Subcutaneous abdominal adipose tissue (tissue), 5 donors: Measurements from ENCODE around the gene ADAMTS1.

Experiments used
- H3K27ac ChIP-seq: one replicate; pipeline ENCODE4 v1.7.0; 2013; ENCODE audit warnings: low read depth, mild to moderate bottlenecking, inconsistent platforms, low read length, moderate library complexity
- H3K27me3 ChIP-seq, 5 donors: one replicate each; pipeline ENCODE4 v1.7.0; 2013; ENCODE audit warnings: low read length in 5 of 5, inconsistent platforms in 1 of 5; ENCODE audit not compliant: control insufficient read depth in 5 of 5, insufficient read depth in 4 of 5
- H3K36me3 ChIP-seq, 5 donors: one replicate each; pipeline ENCODE4 v1.7.0; 2013; ENCODE audit warnings: low read length in 5 of 5; ENCODE audit not compliant: control insufficient read depth in 5 of 5, insufficient read depth in 5 of 5
- H3K4me1 ChIP-seq, 5 donors: one replicate each; pipeline ENCODE4 v1.7.0; 2013; ENCODE audit warnings: low read length in 5 of 5, mild to moderate bottlenecking in 3 of 5, moderate library complexity in 1 of 5; ENCODE audit not compliant: control insufficient read depth in 5 of 5, insufficient read depth in 5 of 5
- H3K4me3 ChIP-seq, 5 donors: one replicate each; pipeline ENCODE4 v1.7.0; 2013; ENCODE audit warnings: low read length in 5 of 5, low read depth in 1 of 5
- H3K9ac ChIP-seq, 5 donors: one replicate each; pipeline ENCODE4 v1.7.0; 2013; ENCODE audit warnings: low read length in 5 of 5, mild to moderate bottlenecking in 4 of 5, moderate library complexity in 3 of 5
- H3K9me3 ChIP-seq, 5 donors: one replicate each; pipeline ENCODE4 v1.7.0; 2013; ENCODE audit warnings: low read length in 5 of 5; ENCODE audit not compliant: control insufficient read depth in 5 of 5
- donor health status: healthy.
- donor health status: healthy.
- donor health status: healthy.
- donor health status: healthy.
- donor health status: healthy.

The ADAMTS1 gene

DNA sequence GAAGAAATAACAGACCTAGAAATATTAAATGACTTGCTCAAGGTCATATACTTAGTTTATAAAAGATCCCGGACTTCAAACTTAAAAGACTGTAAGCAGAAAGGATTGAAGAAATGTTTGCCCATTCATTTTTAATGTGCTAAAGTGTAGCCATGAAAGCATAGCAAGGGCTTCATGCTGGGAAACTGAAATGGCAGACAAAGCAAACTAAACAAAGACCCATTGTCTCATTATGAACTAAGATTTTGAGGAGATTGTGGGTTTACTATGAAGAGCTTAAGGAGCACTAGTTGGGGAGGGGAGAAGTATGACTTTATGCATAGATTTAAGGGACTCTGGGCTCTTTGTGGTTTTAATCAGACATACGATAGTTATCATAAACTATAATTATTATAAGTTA lies 26.3 kb downstream of the ADAMTS1 start:
- Histone ChIP-seq H3K4me3 (no peak overlapping the region), H3K9me3 (no peaks in the 10 kb centered on the region), H3K4me1 (no peaks in the 10 kb centered on the region), H3K27ac (no peak overlapping the region), H3K9ac (no peak overlapping the region), H3K36me3 (no peaks in the 10 kb centered on the region), H3K27me3 (no peaks in the 10 kb centered on the region)

- H3K4me1 ChIP-seq, result no peaks in the 10 kb centered on the region
- H3K27ac ChIP-seq, result no peak overlapping the region
- no peaks in the 10 kb centered on the region for H3K27me3 ChIP-seq
- H3K36me3 ChIP-seq, result no peaks in the 10 kb centered on the region
- H3K9me3 ChIP-seq, result no peaks in the 10 kb centered on the region
- no peak overlapping the region for H3K4me3 ChIP-seq
- H3K9ac ChIP-seq, result no peak overlapping the region
These were observed 30.0 kb downstream of the ADAMTS1 start for GRCh38 chr21:26815197-26815596.

DNA sequence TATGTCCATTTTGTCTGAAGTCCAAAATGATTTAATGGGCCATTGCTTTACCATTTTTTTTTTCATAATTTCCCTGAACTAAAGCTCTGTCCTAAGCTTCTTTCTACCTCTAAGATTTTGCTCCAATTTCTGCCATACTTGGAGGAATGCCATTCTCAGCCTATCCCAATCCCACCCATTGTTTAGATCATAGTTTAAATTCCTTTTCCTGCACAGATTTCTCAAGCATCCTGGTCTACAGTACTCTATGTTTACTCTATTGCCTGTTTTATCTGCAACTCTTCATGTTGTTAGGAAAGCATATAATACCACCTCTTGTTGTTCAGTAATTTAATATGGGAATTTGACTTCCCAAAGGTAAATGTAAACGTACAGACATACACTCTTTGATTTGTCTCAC lies 30.8 kb downstream of the ADAMTS1 start:
- Histone ChIP-seq H3K4me1 (no peaks in the 10 kb centered on the region), H3K9ac (no peak overlapping the region), H3K36me3 (no peaks in the 10 kb centered on the region), H3K9me3 (no peaks in the 10 kb centered on the region), H3K27ac (no peak overlapping the region), H3K4me3 (no peak overlapping the region), H3K27me3 (no peaks in the 10 kb centered on the region)

GRCh38 chr21:26813426-26813998 lies 31.7 kb downstream of the ADAMTS1 start:
- H3K4me3 ChIP-seq, result no peak overlapping the region
- H3K36me3 ChIP-seq, result no peaks in the 10 kb centered on the region
- H3K27ac ChIP-seq, result no peak overlapping the region
- H3K27me3 ChIP-seq, result no peaks in the 10 kb centered on the region
- no peaks in the 10 kb centered on the region for H3K4me1 ChIP-seq
- no peaks in the 10 kb centered on the region for H3K9me3 ChIP-seq
- H3K9ac ChIP-seq, result no peak overlapping the region

DNA sequence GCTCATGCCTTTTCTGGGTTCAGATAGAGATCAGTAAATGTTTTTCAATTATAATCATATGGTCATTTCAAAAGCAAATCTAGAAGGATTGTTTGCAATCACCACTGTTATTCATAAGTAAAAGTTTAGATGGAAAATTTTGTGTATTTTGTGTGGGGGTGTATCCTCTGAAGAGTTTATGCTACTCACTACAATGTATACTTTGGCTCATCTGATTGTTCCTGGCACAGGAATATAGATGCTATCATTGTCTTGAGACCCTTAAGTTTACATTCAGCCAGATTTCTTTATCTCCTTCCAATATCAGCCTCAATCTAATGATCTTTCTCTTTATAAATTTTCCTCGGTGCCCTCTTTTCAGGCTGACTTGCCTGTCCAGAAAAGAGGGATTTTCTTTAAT lies 33.0 kb downstream of the ADAMTS1 start:
- Histone ChIP-seq H3K4me3 (no peak overlapping the region), H3K27me3 (no peaks in the 10 kb centered on the region), H3K9ac (no peak overlapping the region), H3K9me3 (no peaks in the 10 kb centered on the region), H3K36me3 (no peaks in the 10 kb centered on the region), H3K27ac (no peak overlapping the region), H3K4me1 (no peaks in the 10 kb centered on the region)

DNA sequence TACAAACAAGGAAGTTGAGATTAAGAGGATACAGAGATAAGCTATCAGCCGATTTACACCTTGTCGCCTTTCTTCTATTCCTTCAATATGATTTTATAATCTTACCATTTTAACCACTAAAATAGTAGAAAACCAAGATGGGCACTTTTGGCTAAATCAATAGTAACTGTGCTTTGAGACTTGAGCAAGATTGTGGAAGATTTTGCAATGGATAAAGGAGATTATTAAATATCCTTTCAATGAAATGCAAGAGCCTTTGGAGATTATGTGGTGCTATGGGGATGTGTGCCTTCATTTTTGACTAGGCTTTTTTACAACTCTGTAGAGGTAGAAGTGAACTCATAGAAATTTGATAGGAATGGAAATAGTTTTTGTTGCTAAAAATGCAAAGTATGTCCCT lies 33.7 kb downstream of the ADAMTS1 start:
- Histone ChIP-seq H3K9ac (no peak overlapping the region), H3K27me3 (no peaks in the 10 kb centered on the region), H3K36me3 (no peaks in the 10 kb centered on the region), H3K9me3 (no peaks in the 10 kb centered on the region), H3K4me3 (no peak overlapping the region), H3K4me1 (no peaks in the 10 kb centered on the region), H3K27ac (no peak overlapping the region)

DNA sequence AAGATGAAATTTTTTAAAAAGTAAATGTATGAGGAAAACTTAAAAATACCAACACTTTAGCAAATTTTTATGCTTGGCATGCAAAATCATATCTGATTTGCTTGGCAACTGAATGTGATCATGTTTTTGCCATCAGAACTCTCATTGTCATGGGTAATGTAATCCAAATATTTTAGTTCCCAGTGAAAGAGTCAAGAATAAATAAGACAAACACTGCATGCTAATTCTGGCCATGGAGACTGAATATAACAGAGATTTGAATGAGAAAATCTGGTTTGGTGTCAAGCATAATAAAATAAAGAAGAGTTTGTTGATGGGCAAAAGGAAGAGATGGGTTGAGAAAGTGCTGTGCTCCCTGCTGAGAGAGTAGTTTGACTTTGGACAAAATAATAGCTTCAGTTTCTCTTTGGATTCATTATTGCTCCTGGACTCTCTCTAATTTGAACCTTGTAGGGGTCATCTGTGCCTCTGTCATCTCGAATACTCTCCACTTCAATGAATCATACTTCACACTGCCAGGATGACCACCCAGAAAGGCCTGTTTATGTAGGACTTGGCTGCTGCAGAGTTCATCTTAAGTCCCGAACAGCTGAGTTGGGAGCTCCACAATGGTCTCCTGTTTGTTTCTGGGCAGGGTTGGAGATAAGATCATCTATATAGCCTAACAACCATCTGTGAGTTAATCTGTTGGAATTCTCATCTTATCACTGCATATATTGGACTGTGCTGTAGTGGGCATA lies 34.4 kb downstream of the ADAMTS1 start:
- H3K9me3 ChIP-seq, result no peaks in the 10 kb centered on the region
- H3K27me3 ChIP-seq, result no peaks in the 10 kb centered on the region

GRCh38 chr21:26810266-26810665 lies 34.9 kb downstream of the ADAMTS1 start:
- H3K4me1 ChIP-seq, result no peaks in the 10 kb centered on the region
- no peak overlapping the region for H3K4me3 ChIP-seq
- no peak overlapping the region for H3K9ac ChIP-seq
- no peaks in the 10 kb centered on the region for H3K9me3 ChIP-seq
- H3K36me3 ChIP-seq, result no peaks in the 10 kb centered on the region
- no peak overlapping the region for H3K27ac ChIP-seq
- no peaks in the 10 kb centered on the region for H3K27me3 ChIP-seq

More for the DNA sequence above, 34.4 kb downstream of the ADAMTS1 start:
- Histone ChIP-seq H3K4me1 (no peaks in the 10 kb centered on the region), H3K4me3 (no peak overlapping the region), H3K36me3 (no peaks in the 10 kb centered on the region), H3K27ac (no peak overlapping the region), H3K9ac (no peak overlapping the region)

GRCh38 chr21:26809745-26810144 lies 35.5 kb downstream of the ADAMTS1 start:
- Histone ChIP-seq H3K36me3 (no peaks in the 10 kb centered on the region), H3K9me3 (no peaks in the 10 kb centered on the region), H3K27ac (no peak overlapping the region), H3K4me1 (peaks cover 0 to 4% (median 0%) of the 10 kb centered on the region in 5 donors), H3K9ac (no peak overlapping the region), H3K4me3 (no peak overlapping the region), H3K27me3 (no peaks in the 10 kb centered on the region)

- peaks cover 0 to 4% (median under 1%) of the 10 kb centered on the region in 5 donors for H3K4me1 ChIP-seq
- no peak overlapping the region for H3K9ac ChIP-seq
These were observed 38.4 kb downstream of the ADAMTS1 start for GRCh38 chr21:26806801-26807295.

More at GRCh38 chr21:26806801-26807295, 38.4 kb downstream of the ADAMTS1 start:
- no peaks in the 10 kb centered on the region for H3K36me3 ChIP-seq
- H3K4me3 ChIP-seq, result no peak overlapping the region
- no peak overlapping the region for H3K27ac ChIP-seq
- no peaks in the 10 kb centered on the region for H3K9me3 ChIP-seq
- no peaks in the 10 kb centered on the region for H3K27me3 ChIP-seq
